CD4-positive, CD25-positive, alpha-beta regulatory T cell (primary cell): Measurements from ENCODE around the gene INO80B. TPM values are rescaled to one million over a fixed set of nuclear protein-coding genes. Genes with fewer than 3 reads are reported as not detected.
"Not testable (repeated sequence)": the region's sequence is repeated elsewhere in the genome, so short reads cannot be mapped to it uniquely, and the experiment has no call there.

Source experiments
- ATAC-seq, 2 donors: fragments of 150-1000 bp; cut with Tn5 transposase; one replicate each; pipeline ENCODE4 v1.10.0; 2021; ENCODE audit warnings: low read depth in 2 of 2, moderate number of reproducible peaks in 2 of 2, moderate library complexity in 1 of 2
- DNase-seq, 3 donors: peaks; one replicate each; pipeline versions ENCODE4 v3.0.0 to v3.0.0-alpha.2; 2012 to 2022; ENCODE audit warnings: mixed read lengths in 1 of 3
- H3K27ac ChIP-seq: one replicate; pipeline ENCODE4 v1.7.0; 2013; ENCODE audit warnings: mild to moderate bottlenecking, low read length; ENCODE audit not compliant: insufficient read depth, poor library complexity, severe bottlenecking
- H3K27me3 ChIP-seq: one replicate; pipeline ENCODE4 v1.7.0; 2013; ENCODE audit warnings: low read length; ENCODE audit not compliant: control insufficient read depth, insufficient read depth
- H3K36me3 ChIP-seq: one replicate; pipeline ENCODE4 v1.7.0; 2013; ENCODE audit warnings: mild to moderate bottlenecking, low read length, moderate library complexity; ENCODE audit not compliant: control insufficient read depth, insufficient read depth
- H3K4me1 ChIP-seq: 2 replicates; pipeline ENCODE4 v1.7.0; 2013; ENCODE audit warnings: mild to moderate bottlenecking, low read length; ENCODE audit not compliant: insufficient read depth, control insufficient read depth, poor library complexity, severe bottlenecking
- H3K4me3 ChIP-seq: one replicate; pipeline ENCODE4 v1.7.0; 2013; ENCODE audit warnings: low read depth, mild to moderate bottlenecking, low read length, moderate library complexity
- H3K9me3 ChIP-seq, 2 experiments: 1 replicate in 1 of 2; 2 replicates in 1 of 2; pipeline ENCODE4 v1.7.0; 2013; ENCODE audit warnings: low read length in 2 of 2, mild to moderate bottlenecking in 1 of 2, moderate library complexity in 1 of 2; ENCODE audit not compliant: control insufficient read depth in 2 of 2
- H3K27ac Mint-ChIP-seq, 3 donors: one replicate each; pipeline ENCODE4 v1.8.0; 2020 to 2022; ENCODE audit warnings: mild to moderate bottlenecking in 3 of 3, mixed read lengths in 3 of 3, moderate library complexity in 2 of 3
- H3K27me3 Mint-ChIP-seq: one replicate; pipeline ENCODE4 v1.8.0; 2022; ENCODE audit warnings: mild to moderate bottlenecking, mixed read lengths
- H3K36me3 Mint-ChIP-seq: one replicate; pipeline ENCODE4 v1.8.0; 2020; ENCODE audit warnings: mixed read lengths
- H3K4me1 Mint-ChIP-seq, 4 donors: one replicate each; pipeline ENCODE4 v1.8.0; 2020 to 2022; ENCODE audit warnings: mixed read lengths in 4 of 4, mild to moderate bottlenecking in 1 of 4
- H3K4me3 Mint-ChIP-seq, 4 donors: one replicate each; pipeline ENCODE4 v1.8.0; 2020 to 2022; ENCODE audit warnings: mild to moderate bottlenecking in 4 of 4, mixed read lengths in 4 of 4, moderate library complexity in 3 of 4
- H3K9me3 Mint-ChIP-seq, 7 donors: one replicate each; pipeline ENCODE4 v1.8.0; 2020 to 2022; ENCODE audit warnings: mixed read lengths in 7 of 7, mild to moderate bottlenecking in 3 of 7, moderate library complexity in 2 of 7
- polyA plus RNA-seq, 4 donors: library from polyadenylated mRNA; unstranded; fragments of 300-500 nt; fragmentation: Illumina TruSeq; gene quantifications; one replicate each; pipeline ENCODE4 v1.2.3, GENCODE V29; 2021
- total RNA-seq: library from RNA; stranded (reverse); gene quantifications from one replicate; pipeline ENCODE4 v1.2.3, GENCODE V29; 2022

INO80B gene
- total and polyA plus RNA-seq, 5 donors from 2014 or later, result 5.0 to 62.6 (median 5.9) TPM

DNA sequence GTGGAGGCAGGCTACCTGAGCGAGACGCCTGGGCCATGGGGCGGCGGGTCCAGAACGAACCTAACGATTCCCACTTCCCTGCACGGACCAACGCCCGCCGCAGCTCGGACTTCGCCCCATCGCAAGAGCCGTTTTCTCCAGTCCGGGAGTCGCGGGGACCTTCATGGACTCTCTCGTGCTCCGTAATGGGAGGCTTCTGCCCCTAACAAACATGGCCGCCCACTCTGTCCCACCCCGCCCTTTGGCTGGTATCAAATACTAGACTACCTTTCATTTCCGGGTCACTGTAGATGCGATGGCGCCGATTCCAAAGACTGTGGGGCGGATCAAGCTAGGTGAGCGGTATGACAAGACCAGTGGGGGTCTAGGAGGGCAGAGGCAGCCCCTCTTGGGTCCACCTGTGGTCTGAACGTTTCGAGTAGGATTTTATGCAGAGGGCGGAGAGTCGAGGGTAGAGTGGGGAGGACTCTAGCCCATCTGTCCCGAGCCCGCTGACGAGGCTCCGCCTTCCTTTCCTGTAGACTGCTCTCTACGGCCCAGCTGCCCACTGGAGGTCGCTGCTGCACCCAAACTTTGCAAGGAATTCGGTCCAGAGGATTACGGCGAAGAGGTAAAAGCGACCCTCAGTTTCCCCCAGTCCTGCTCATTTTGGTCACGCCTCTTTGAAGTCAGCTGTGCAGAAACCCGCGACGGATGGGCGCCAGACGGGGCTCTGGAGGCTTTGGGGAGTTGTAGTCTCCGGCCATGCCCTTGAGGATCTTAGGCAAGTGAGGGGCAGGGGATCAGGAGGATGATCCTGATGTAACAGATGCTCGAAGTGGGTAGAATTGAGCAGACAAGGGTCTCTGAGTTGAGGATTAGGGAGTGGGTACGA, 28.2 kb downstream of the INO80B start, which contains the start of the genes CCDC142 and TTC31:
CCDC142 (minus strand) TSS at position 198 of the 874 bp plus-strand sequence; CDS start at position 37, 161 bp downstream.
TTC31 (plus strand) TSS at position 281 of the 874 bp plus-strand sequence; CDS start at position 296, 15 bp downstream.
- Histone ChIP-seq H3K27ac (peak within 1 kb of the TSS; percentile 91), H3K4me1 (peaks cover 22% of the 10 kb centered on the region), H3K27me3 (no peaks in the 10 kb centered on the region), H3K4me3 (peak within 1 kb of the TSS; percentile 94), H3K9me3 (no peaks in the 10 kb centered on the region), H3K36me3 (peaks cover 21% of the 10 kb centered on the region)
- DNase-seq (peak; percentile 89 to 96 (median 96)), ATAC-seq (peak; percentile 92 to 94)
- Mint-ChIP-seq H3K9me3 (no peaks in the 10 kb centered on the region), H3K27me3 (no peaks in the 10 kb centered on the region), H3K4me1 (peaks cover 0 to 53% (median 25%) of the 10 kb centered on the region in 4 donors), H3K36me3 (peaks cover 18% of the 10 kb centered on the region), H3K4me3 (peak within 1 kb of the TSS; percentile 98 to 100 (median 100)), H3K27ac (peak within 1 kb of the TSS; percentile 90 to 100 (median 99))

DNA sequence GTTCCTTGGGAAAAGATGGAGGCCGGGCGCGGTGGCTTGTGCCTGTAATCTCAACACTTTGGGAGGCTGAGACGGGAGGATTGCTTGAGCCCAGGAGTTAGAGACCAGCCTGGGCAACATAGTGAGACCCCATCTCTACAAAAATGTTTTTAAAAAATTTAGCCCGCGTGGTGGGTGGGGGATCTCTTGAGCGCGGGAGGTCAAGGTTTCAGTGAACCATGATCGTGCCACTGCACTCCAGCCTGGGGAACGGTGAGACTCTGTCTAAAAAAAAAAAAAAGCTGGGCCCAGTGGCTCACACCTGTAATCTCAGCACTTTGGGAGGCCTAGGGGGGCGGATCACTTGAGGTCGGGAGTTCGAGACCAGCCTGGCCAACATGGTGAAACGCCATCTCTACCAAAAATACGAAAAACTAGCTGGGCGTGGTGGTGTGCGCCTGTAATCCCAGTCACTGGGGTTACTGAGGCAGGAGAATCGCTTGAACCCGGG, 28.8 kb downstream of the INO80B start:
- not testable (repeated sequence) for H3K27me3 ChIP-seq, ATAC-seq, H3K9me3 Mint-ChIP-seq, H3K27me3 Mint-ChIP-seq, H3K9me3 ChIP-seq, DNase-seq
- H3K4me1 ChIP-seq, result peaks cover 22% of the 10 kb centered on the region
- peaks cover 18% of the 10 kb centered on the region for H3K36me3 Mint-ChIP-seq
- H3K27ac ChIP-seq, result peak overlapping the region; percentile 91
- peak overlapping the region; percentile 94 for H3K4me3 ChIP-seq
- H3K27ac Mint-ChIP-seq, result peak overlapping the region; percentile 90 to 100 (median 99)
- peaks cover 0 to 53% (median 25%) of the 10 kb centered on the region in 4 donors for H3K4me1 Mint-ChIP-seq
- H3K4me3 Mint-ChIP-seq, result peak overlapping the region; percentile 98 to 100 (median 100)
- H3K36me3 ChIP-seq, result peaks cover 26% of the 10 kb centered on the region

DNA sequence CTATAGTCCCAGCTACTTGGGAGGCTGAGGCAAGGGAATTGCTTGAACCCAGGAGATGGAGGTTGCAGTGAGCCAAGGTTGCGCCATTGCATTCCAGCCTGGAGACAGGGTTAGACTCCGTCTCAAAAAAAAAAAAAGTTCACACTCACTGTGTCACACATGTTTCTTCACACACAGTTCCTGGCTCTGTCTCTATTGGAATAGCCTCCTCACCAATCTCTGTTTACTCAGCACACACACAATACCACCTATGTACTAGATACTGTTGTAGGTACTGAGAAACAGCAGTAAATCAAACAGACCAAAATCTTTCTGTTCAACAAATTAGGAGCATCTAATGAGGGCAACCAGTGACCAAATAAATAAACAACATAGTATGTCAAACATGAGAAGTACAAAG, 31.3 kb downstream of the INO80B start:
- H3K4me3 ChIP-seq, result no peak overlapping the region
- peaks cover 0 to 2% (median 0%) of the 10 kb centered on the region in 7 donors for H3K9me3 Mint-ChIP-seq
- no peaks in the 10 kb centered on the region for H3K27me3 Mint-ChIP-seq
- H3K27ac Mint-ChIP-seq, result no peak overlapping the region
- peaks cover 30% of the 10 kb centered on the region for H3K36me3 Mint-ChIP-seq
- H3K27me3 ChIP-seq, result no peaks in the 10 kb centered on the region
- H3K9me3 ChIP-seq, result no peaks in the 10 kb centered on the region
- H3K36me3 ChIP-seq, result peaks cover 36% of the 10 kb centered on the region
- H3K4me1 ChIP-seq, result peaks cover 15% of the 10 kb centered on the region
- DNase-seq (no peak), ATAC-seq (no peak)
- H3K27ac ChIP-seq, result no peak overlapping the region
- peaks cover 0 to 37% (median 19%) of the 10 kb centered on the region in 4 donors for H3K4me1 Mint-ChIP-seq
- H3K4me3 Mint-ChIP-seq, result peak overlapping the region in 1 of 4 donors; percentile 61

- H3K4me1 Mint-ChIP-seq, result peaks cover 0 to 17% (median 7%) of the 10 kb centered on the region in 4 donors
- no peaks in the 10 kb centered on the region for H3K27me3 ChIP-seq
- H3K36me3 ChIP-seq, result peaks cover 60% of the 10 kb centered on the region
- H3K4me3 Mint-ChIP-seq, result no peak overlapping the region
- ATAC-seq (no peak), DNase-seq (no peak)
- peaks cover 36% of the 10 kb centered on the region for H3K36me3 Mint-ChIP-seq
- no peaks in the 10 kb centered on the region for H3K27me3 Mint-ChIP-seq
- H3K9me3 ChIP-seq, result no peaks in the 10 kb centered on the region
- H3K4me1 ChIP-seq, result no peaks in the 10 kb centered on the region
- no peak overlapping the region for H3K27ac ChIP-seq
- H3K9me3 Mint-ChIP-seq, result peaks cover 0 to 2% (median 0%) of the 10 kb centered on the region in 7 donors
- no peak overlapping the region for H3K27ac Mint-ChIP-seq
- no peak overlapping the region for H3K4me3 ChIP-seq
Observed at GRCh38 chr2:74488643-74489481, 34.0 kb downstream of the INO80B start.

DNA sequence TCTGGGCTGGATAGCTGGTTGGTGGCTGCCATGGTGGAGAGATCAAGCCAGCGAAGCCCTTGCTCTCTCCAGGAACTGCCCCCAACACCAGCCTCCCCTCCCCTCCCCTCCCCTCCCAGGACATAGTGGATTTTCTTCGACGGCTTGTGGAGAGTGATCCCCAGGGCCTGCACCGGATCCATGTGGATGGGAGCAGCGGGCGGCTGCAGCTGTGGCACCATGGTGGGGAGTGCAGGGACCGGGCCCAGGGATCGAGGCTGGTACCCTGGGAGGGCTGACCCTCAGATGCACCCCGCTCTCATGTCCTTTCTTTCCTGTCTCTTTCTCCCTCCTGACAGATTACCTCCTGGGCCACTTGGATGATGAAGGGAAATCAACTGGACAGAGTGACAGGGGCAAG, 35.0 kb downstream of the INO80B start:
- H3K9me3 ChIP-seq, result no peaks in the 10 kb centered on the region
- no peak for DNase-seq
- peaks cover 0 to 13% (median 7%) of the 10 kb centered on the region in 4 donors for H3K4me1 Mint-ChIP-seq
- no peak overlapping the region for H3K4me3 Mint-ChIP-seq
- H3K36me3 ChIP-seq, result peaks cover 59% of the 10 kb centered on the region
- no peak overlapping the region for H3K27ac ChIP-seq
- no peak overlapping the region for H3K27ac Mint-ChIP-seq
- H3K4me3 ChIP-seq, result no peak overlapping the region
- no peaks in the 10 kb centered on the region for H3K4me1 ChIP-seq
- H3K36me3 Mint-ChIP-seq, result peaks cover 42% of the 10 kb centered on the region
- H3K27me3 ChIP-seq, result no peaks in the 10 kb centered on the region
- peaks cover 0 to 2% (median 0%) of the 10 kb centered on the region in 7 donors for H3K9me3 Mint-ChIP-seq
- no peaks in the 10 kb centered on the region for H3K27me3 Mint-ChIP-seq
- no peak for ATAC-seq

GRCh38 chr2:74491648-74492544, 37.0 kb downstream of the INO80B start:
- peaks cover 0 to 7% (median 3%) of the 10 kb centered on the region in 4 donors for H3K4me1 Mint-ChIP-seq
- H3K36me3 ChIP-seq, result peaks cover 47% of the 10 kb centered on the region
- no peaks in the 10 kb centered on the region for H3K4me1 ChIP-seq
- H3K27ac Mint-ChIP-seq, result no peak overlapping the region
- H3K4me3 ChIP-seq, result no peak overlapping the region
- no peak overlapping the region for H3K27ac ChIP-seq
- DNase-seq (no peak), ATAC-seq (no peak)
- H3K27me3 Mint-ChIP-seq, result no peaks in the 10 kb centered on the region
- peaks cover 0 to 2% (median 0%) of the 10 kb centered on the region in 7 donors for H3K9me3 Mint-ChIP-seq
- H3K9me3 ChIP-seq, result no peaks in the 10 kb centered on the region
- H3K27me3 ChIP-seq, result no peaks in the 10 kb centered on the region
- H3K4me3 Mint-ChIP-seq, result no peak overlapping the region
- H3K36me3 Mint-ChIP-seq, result peaks cover 43% of the 10 kb centered on the region
